B cell (primary cell): Measurements from ENCODE around the gene CGNL1.

Source experiments
- EZH2 ChIP-seq: IDR thresholded peaks from 2 replicates; pipeline ENCODE4 v1.6.1; 2012; ENCODE audit warnings: borderline replicate concordance, low read depth, mild to moderate bottlenecking, moderate library complexity, low read length; ENCODE audit not compliant: insufficient read depth, poor library complexity, severe bottlenecking
- TF ChIP-seq, protein P1 (sequence below): fragments of 200-600 bp; IDR thresholded peaks from one replicate; pipeline ENCODE4 v1.8.0; 2022; ENCODE audit warnings: antibody characterized with exemption, mild to moderate bottlenecking

DNA sequence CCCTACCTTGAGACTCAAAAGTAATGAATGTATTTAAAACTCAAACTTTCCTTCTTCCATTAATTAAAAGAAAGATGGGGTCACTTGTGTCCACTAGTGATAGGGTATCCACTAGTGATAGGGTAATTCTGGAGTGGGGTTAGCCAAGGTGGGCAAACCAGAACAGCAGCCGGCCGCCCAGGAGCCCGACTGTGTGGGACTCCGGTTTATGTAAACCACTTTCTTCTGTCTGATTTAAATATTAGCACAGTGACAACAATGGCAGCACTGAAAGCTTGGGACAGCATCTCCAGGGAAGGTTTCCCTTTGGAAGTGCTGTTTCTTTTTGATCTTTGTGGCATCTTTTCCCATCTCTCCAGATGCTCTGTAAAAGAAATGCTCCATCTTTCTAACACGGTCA lies 216.1 kb downstream of the CGNL1 start:
- TF ChIP-seq, protein P1, sequence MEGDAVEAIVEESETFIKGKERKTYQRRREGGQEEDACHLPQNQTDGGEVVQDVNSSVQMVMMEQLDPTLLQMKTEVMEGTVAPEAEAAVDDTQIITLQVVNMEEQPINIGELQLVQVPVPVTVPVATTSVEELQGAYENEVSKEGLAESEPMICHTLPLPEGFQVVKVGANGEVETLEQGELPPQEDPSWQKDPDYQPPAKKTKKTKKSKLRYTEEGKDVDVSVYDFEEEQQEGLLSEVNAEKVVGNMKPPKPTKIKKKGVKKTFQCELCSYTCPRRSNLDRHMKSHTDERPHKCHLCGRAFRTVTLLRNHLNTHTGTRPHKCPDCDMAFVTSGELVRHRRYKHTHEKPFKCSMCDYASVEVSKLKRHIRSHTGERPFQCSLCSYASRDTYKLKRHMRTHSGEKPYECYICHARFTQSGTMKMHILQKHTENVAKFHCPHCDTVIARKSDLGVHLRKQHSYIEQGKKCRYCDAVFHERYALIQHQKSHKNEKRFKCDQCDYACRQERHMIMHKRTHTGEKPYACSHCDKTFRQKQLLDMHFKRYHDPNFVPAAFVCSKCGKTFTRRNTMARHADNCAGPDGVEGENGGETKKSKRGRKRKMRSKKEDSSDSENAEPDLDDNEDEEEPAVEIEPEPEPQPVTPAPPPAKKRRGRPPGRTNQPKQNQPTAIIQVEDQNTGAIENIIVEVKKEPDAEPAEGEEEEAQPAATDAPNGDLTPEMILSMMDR = no peak
- TF ChIP-seq EZH2 = no peak
